GM12891 (cell line): ENCODE measurements around the gene SUMO3.

Experiments
- PAX5 ChIP-seq: IDR thresholded peaks from 2 replicates; pipeline ENCODE4 v1.6.1; 2011; ENCODE audit warnings: low read length, moderate library complexity, mild to moderate bottlenecking; ENCODE audit not compliant: insufficient read depth, severe bottlenecking
- POLR2A ChIP-seq: IDR thresholded peaks from 2 replicates; pipeline ENCODE4 v1.6.1; 2011; ENCODE audit warnings: low read depth, low read length, control low read depth
- POLR2AphosphoS5 ChIP-seq: IDR thresholded peaks from 2 replicates; pipeline ENCODE4 v1.6.1; 2011; ENCODE audit warnings: low read depth, low read length, control low read depth

DNA sequence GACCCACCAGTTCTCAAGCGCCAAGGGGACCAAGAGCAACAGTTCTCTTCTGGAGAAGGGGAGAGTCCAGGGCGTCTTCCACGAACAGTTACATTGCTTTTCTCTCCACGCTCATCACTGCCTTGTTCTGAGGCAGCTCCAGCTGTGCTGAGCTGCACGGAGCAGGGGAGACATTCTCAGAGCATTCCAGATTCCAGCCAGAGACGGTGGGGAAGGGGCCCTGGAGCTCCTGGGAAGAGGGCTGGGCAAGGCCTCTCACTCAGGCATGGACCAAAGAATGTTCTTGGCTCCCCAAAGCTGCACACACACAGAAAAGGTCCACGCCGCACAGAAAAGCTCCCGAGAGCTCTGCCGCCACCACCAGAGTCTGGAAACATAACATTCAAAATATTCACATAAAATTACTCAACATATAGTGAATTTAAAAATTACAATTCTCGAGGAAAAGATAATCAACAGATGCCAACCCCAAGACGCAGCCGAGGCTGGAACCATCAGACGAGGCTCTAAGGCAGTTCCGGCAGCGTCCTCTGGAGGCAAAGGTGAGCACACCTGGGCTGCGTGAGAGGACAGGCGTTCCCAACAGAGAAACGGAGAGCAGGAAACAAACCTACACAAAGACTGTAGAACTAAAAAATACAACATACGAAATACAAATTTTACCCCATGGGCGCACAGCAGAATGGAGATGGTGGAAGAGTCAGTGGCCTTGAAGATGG, 56.7 kb downstream of the SUMO3 start:
- no peak for TF ChIP-seq POLR2A
- no peak for TF ChIP-seq POLR2AphosphoS5
- TF ChIP-seq PAX5, result no peak
